Testis (tissue), 3 donors: ENCODE results near the gene SLCO4A1. TPM values are rescaled to one million over a fixed set of nuclear protein-coding genes. Genes with fewer than 3 reads are reported as not detected.

Experiments
- DNase-seq: peaks from one replicate; pipeline ENCODE4 v3.0.0-alpha.2; 2019
- H3K27ac ChIP-seq, 2 donors: fragments of 200-600 bp; sonication (generic); one replicate each; pipeline ENCODE4 v1.5.1; 2019
- H3K27me3 ChIP-seq: fragments of 200-600 bp; sonication (generic); one replicate; pipeline ENCODE4 v1.5.1; 2019
- H3K36me3 ChIP-seq: fragments of 200-600 bp; sonication (generic); one replicate; pipeline ENCODE4 v1.5.1; 2017; ENCODE audit warnings: low read depth; ENCODE audit errors: missing control alignments
- H3K4me1 ChIP-seq: fragments of 200-600 bp; sonication (generic); one replicate; pipeline ENCODE4 v1.5.1; 2019
- H3K4me3 ChIP-seq, 2 donors: fragments of 200-600 bp; sonication (generic); one replicate each; pipeline ENCODE4 v1.5.1; 2017 to 2019
- H3K9me3 ChIP-seq: fragments of 200-600 bp; sonication (generic); one replicate; pipeline ENCODE4 v1.5.1; 2017
- CTCF ChIP-seq, 3 experiments: fragments of 450-650 bp in 2 of 3; fragments of 200-600 bp in 1 of 3; sonication (generic) in 1 of 3; IDR thresholded peaks; one replicate each; pipeline ENCODE4 v1.5.1; 2016 to 2019; ENCODE audit warnings: antibody characterized with exemption in 3 of 3, mild to moderate bottlenecking in 2 of 3, moderate library complexity in 1 of 3
- POLR2A ChIP-seq: fragments of 450-650 bp; IDR thresholded peaks from one replicate; pipeline ENCODE4 v1.6.1; 2017; ENCODE audit warnings: antibody characterized with exemption, mild to moderate bottlenecking, moderate library complexity
- WGBS, 2 donors: methylation state at CpG; one replicate each; pipeline ENCODE4 v1.1.5; 2018; 5-methylcytosine and 5-hydroxymethylcytosine counted together
- intact Hi-C: fragments of 100-400 bp; cut with DNase I; formaldehyde crosslinking; loops from one replicate; pipeline ENCODE4 v1.15.1; 2023; ENCODE audit warnings: low total_unique reads
- polyA plus RNA-seq: library from polyadenylated mRNA; stranded (reverse); fragments of 350-450 nt; fragmentation: Illumina TruSeq; extraction: RNeasy Lipid Tissue Mini Kit (QIAGEN cat#74804); gene quantifications from one replicate; pipeline ENCODE4 v1.2.3, GENCODE V29; 2014; ENCODE audit warnings: low read depth, low replicate concordance; ENCODE audit not compliant: insufficient read depth
- total RNA-seq, 2 donors: library from RNA; depleted of rRNA; stranded (reverse); fragments of >200 nt; gene quantifications; one replicate each; pipeline ENCODE4 v1.2.3, GENCODE V29; 2016

Gene SLCO4A1
- total and polyA plus RNA-seq, 3 donors from 2014 or later: 4.2 to 14.2 (median 9.8) TPM

GRCh38 chr20:62668441-62669027 is 26.2 kb downstream of the SLCO4A1 start:
- intact Hi-C loops: loop anchor here (10.0 kb wide), 2 partner anchors 116 to 146 kb away; partner anchors contain the start of gene COL9A3
- Histone ChIP-seq H3K9me3 (no peaks in the 10 kb centered on the region), H3K27me3 (no peaks in the 10 kb centered on the region), H3K4me3 (no peak overlapping the region), H3K4me1 (peaks cover 19% of the 10 kb centered on the region), H3K27ac (no peak overlapping the region), H3K36me3 (no peaks in the 10 kb centered on the region)
- TF ChIP-seq CTCF (IDR thresholded peaks at IDR 0.05): peak; percentile 83 to 93 (median 87)
- no peak for TF ChIP-seq POLR2A
- DNase-seq: peak; percentile 87
- WGBS, 2 donors: 55 to 62% methylated on average over 11 to 12 of the region's 13 CpGs

- no peaks in the 10 kb centered on the region for H3K27me3 ChIP-seq
- H3K27ac ChIP-seq: peak overlapping the region in 1 of 2 donors; percentile 36
- WGBS, 2 donors: 68 to 84% methylated on average over 7 to 10 of the region's 10 CpGs
- no peak for DNase-seq
- intact Hi-C loops: loop anchor here (10.0 kb wide), 2 partner anchors 116 to 146 kb away; partner anchors contain the start of gene COL9A3
- peaks cover 19% of the 10 kb centered on the region for H3K4me1 ChIP-seq
- TF ChIP-seq CTCF (IDR thresholded peaks at IDR 0.05) (no peak), POLR2A (no peak)
- H3K9me3 ChIP-seq: no peaks in the 10 kb centered on the region
- H3K36me3 ChIP-seq: no peaks in the 10 kb centered on the region
- no peak overlapping the region for H3K4me3 ChIP-seq
Measured at GRCh38 chr20:62669249-62669648, 26.9 kb downstream of the SLCO4A1 start.

- Histone ChIP-seq H3K4me3 (no peak overlapping the region), H3K27me3 (no peaks in the 10 kb centered on the region), H3K27ac (peak overlapping the region in 1 of 2 donors; percentile 36), H3K9me3 (no peaks in the 10 kb centered on the region), H3K36me3 (no peaks in the 10 kb centered on the region), H3K4me1 (peaks cover 19% of the 10 kb centered on the region)
- intact Hi-C loops: no loop called here
- TF ChIP-seq POLR2A (no peak), CTCF (IDR thresholded peaks at IDR 0.05) (no peak)
- 75 to 84% methylated on average over 14 of the region's 14 CpGs for WGBS, 2 donors
- no peak for DNase-seq
Measured at GRCh38 chr20:62670156-62670555, 27.9 kb downstream of the SLCO4A1 start.

GRCh38 chr20:62670998-62671397 is 28.7 kb downstream of the SLCO4A1 start:
- intact Hi-C loops: no loop called here
- H3K9me3 ChIP-seq: no peaks in the 10 kb centered on the region
- H3K27me3 ChIP-seq: no peaks in the 10 kb centered on the region
- peaks cover 19% of the 10 kb centered on the region for H3K4me1 ChIP-seq
- no peak overlapping the region for H3K4me3 ChIP-seq
- no peak overlapping the region for H3K27ac ChIP-seq
- no peaks in the 10 kb centered on the region for H3K36me3 ChIP-seq
- TF ChIP-seq POLR2A: no peak
- no peak for TF ChIP-seq CTCF (IDR thresholded peaks at IDR 0.05)
- DNase-seq: no peak
- WGBS, 2 donors: 86 to 96% methylated on average over 11 to 17 of the region's 17 CpGs

GRCh38 chr20:62671765-62672164 is 29.5 kb downstream of the SLCO4A1 start:
- no peaks in the 10 kb centered on the region for H3K27me3 ChIP-seq
- no peak overlapping the region for H3K4me3 ChIP-seq
- H3K9me3 ChIP-seq: no peaks in the 10 kb centered on the region
- TF ChIP-seq CTCF (IDR thresholded peaks at IDR 0.05) (no peak), POLR2A (no peak)
- no peak for DNase-seq
- H3K36me3 ChIP-seq: no peaks in the 10 kb centered on the region
- intact Hi-C loops: no loop called here
- 89 to 91% methylated on average over 11 to 15 of the region's 15 CpGs for WGBS, 2 donors
- peaks cover 15% of the 10 kb centered on the region for H3K4me1 ChIP-seq
- H3K27ac ChIP-seq: no peak overlapping the region
